ENCODE results near the gene GPHA2. TPM values are rescaled to one million over a fixed set of nuclear protein-coding genes. Genes with fewer than 3 reads are reported as not detected.

GPHA2 gene
- total RNA-seq, 2 experiments from 2014 or later: not detected

DNA sequence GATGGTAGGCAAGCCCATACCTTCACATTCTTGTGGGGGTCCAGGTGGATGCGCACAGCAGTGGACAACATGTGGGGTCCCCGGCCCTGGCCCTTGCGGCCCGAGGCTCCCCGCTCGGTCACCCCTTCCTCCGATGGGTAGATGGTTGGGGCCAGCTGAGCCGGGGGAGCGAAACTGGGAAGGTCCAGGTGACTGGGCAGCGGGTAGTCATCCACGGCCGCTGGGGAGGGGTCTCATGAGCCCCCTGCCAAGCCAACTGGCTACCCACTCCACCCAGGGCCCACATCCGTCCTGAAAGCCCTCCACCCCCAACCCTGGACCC is 29.4 kb downstream of the GPHA2 start:
- Mint-ChIP-seq H3K4me1 (ENCODE audit: low read depth) (no peaks in the 10 kb centered on the region), H3K9me3 (ENCODE audit: insufficient read depth) (no peaks in the 10 kb centered on the region), H3K27me3 (ENCODE audit: low read depth) (no peaks in the 10 kb centered on the region), H3K4me3 (no peak overlapping the region), H3K36me3 (ENCODE audit: low read depth) (peaks cover 11% of the 10 kb centered on the region), H3K27ac (no peak overlapping the region)
- ChIA-PET POLR2A (interaction anchor here (0.6 kb wide), 1 partner anchor 566 kb away, joined by 3 read pairs; the partner anchor contains the start of gene CCDC88B), CTCF (interaction anchor here (0.9 kb wide), 1 partner anchor 9 kb away, joined by 3 read pairs; no protein-coding TSS in a partner anchor)
- ATAC-seq: no peak
- no peak for DNase-seq

- POLR2A ChIA-PET: interaction anchor here (1.0 kb wide), 1 partner anchor 29 kb away, joined by 3 read pairs; no protein-coding TSS in a partner anchor
- CTCF ChIA-PET: interaction anchor here (0.9 kb wide), 1 partner anchor 8 kb away, joined by 3 read pairs; no protein-coding TSS in a partner anchor
- Mint-ChIP-seq H3K9me3 (ENCODE audit: insufficient read depth) (no peaks in the 10 kb centered on the region), H3K4me3 (no peak overlapping the region), H3K27me3 (ENCODE audit: low read depth) (no peaks in the 10 kb centered on the region), H3K27ac (no peak overlapping the region), H3K4me1 (ENCODE audit: low read depth) (no peaks in the 10 kb centered on the region), H3K36me3 (ENCODE audit: low read depth) (peaks cover 12% of the 10 kb centered on the region)
- DNase-seq: no peak
- ATAC-seq: no peak
Observed at GRCh38 chr11:64905516-64906313, 30.0 kb downstream of the GPHA2 start.

DNA sequence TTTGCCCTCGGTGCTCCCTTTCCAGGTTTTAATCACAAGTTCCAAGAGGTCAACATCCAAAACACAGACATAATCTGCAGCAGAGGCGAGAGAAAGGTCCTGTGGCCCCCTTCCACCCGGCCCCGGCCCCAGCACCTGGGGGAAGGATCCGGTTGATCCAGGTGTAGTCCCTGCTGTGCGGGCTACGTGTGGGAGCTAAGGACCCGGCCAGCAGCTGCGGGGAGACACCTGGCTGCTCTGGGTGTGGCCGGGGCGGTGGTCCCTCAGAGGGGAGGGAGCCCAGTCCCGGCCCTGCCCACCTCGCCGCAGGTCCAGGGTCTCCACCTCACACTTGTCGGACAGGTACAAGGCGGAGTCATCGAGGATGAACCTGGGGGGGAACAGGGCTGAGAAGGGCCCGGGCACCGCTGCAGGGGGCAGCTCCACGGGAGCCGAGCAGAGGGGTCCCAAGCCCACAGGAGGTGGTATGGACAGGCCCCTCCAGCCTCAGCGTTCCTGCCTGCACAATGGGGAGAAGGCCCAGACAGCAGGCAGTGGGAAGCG is 32.3 kb downstream of the GPHA2 start:
- H3K4me3 Mint-ChIP-seq: no peak overlapping the region
- H3K36me3 Mint-ChIP-seq (ENCODE audit: low read depth): peaks cover 19% of the 10 kb centered on the region
- DNase-seq (no peak), ATAC-seq (no peak)
- peaks cover 5% of the 10 kb centered on the region for H3K4me1 Mint-ChIP-seq (ENCODE audit: low read depth)
- ChIA-PET CTCF (interaction anchor here (0.6 to 1.4 kb wide), 2 partner anchors 55 to 131 kb away, joined by 3 read pairs; no protein-coding TSS in a partner anchor), POLR2A (no interaction called here)
- no peak overlapping the region for H3K27ac Mint-ChIP-seq
- no peaks in the 10 kb centered on the region for H3K9me3 Mint-ChIP-seq (ENCODE audit: insufficient read depth)
- no peaks in the 10 kb centered on the region for H3K27me3 Mint-ChIP-seq (ENCODE audit: low read depth)

DNA sequence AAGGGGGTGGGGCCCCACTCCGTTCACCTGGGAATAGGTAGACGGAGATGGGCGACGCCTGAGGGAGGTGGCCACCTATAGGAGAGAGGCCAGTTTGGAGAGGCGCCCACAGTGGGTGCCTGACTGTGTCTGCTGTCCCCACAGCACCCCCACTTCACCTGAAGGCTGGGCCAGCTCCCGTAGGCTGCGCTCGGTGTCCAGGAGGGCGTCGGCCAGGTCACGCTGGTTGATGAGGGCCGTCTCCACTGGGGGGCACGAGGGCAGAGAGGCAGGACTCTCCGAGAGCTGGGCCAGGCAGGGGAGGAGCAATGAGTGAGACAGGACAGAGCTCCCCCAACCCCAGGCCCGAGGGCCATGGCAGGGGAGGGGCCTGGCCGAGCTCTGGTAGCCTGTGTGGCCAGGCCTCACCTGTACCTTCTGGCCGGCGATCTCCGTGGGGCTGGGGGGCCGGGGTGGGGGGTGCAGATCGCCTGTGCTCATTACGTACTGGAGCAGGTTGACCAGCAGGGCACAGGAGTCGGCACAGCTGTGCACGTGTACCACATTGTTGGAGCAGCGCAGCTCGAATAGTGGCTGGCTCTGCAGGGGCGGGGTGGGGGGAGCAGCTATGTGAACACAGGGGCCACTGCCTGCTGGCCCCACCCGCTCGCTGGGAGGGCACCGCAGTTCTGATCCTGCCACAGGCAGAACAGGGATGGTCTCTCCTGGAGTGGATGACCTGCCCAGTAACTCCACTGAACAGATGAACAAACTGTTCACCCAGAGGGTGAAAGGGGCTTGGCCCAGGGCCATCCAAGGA is 33.4 kb downstream of the GPHA2 start:
- no peak for DNase-seq
- H3K27ac Mint-ChIP-seq: no peak overlapping the region
- peaks cover 21% of the 10 kb centered on the region for H3K36me3 Mint-ChIP-seq (ENCODE audit: low read depth)
- CTCF ChIA-PET: no interaction called here
- no peak for ATAC-seq
- no peak overlapping the region for H3K4me3 Mint-ChIP-seq
- H3K27me3 Mint-ChIP-seq (ENCODE audit: low read depth): no peaks in the 10 kb centered on the region
- POLR2A ChIA-PET: no interaction called here
- H3K4me1 Mint-ChIP-seq (ENCODE audit: low read depth): peaks cover 5% of the 10 kb centered on the region
- H3K9me3 Mint-ChIP-seq (ENCODE audit: insufficient read depth): no peaks in the 10 kb centered on the region

DNA sequence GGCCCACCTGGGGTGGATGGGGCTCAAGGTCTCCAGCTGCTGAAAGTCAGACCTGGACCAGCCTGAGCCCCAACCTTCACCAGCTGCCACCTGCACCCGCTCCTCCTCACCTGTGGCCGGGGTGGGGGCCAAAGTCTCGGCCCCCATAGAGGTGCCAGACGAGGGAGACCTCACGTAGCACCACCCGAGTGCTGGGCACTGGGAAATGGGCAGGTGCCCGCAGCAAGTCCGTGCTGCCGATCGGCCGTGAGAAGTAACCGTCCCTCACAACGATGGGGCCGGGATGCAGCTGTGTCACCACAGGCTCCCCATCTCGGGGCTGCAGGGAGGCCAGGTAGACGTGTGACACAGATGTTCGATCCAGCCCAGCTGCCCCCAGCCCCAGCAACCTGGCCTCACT is 34.9 kb downstream of the GPHA2 start:
- ChIA-PET CTCF (interaction anchor here (15.3 kb wide), 1 partner anchor 48 kb away, joined by 491 read pairs; the partner anchor contains the start of gene CDC42BPG), POLR2A (interaction anchor here (0.6 to 1.5 kb wide), 3 partner anchors 52 to 221 kb away, joined by 3 read pairs; partner anchors contain the start of genes FAU and MRPL49)
- Mint-ChIP-seq H3K4me1 (ENCODE audit: low read depth) (peaks cover 5% of the 10 kb centered on the region), H3K27me3 (ENCODE audit: low read depth) (no peaks in the 10 kb centered on the region), H3K36me3 (ENCODE audit: low read depth) (peaks cover 21% of the 10 kb centered on the region), H3K27ac (no peak overlapping the region), H3K4me3 (no peak overlapping the region), H3K9me3 (ENCODE audit: insufficient read depth) (no peaks in the 10 kb centered on the region)
- no peak for DNase-seq
- ATAC-seq: no peak

DNA sequence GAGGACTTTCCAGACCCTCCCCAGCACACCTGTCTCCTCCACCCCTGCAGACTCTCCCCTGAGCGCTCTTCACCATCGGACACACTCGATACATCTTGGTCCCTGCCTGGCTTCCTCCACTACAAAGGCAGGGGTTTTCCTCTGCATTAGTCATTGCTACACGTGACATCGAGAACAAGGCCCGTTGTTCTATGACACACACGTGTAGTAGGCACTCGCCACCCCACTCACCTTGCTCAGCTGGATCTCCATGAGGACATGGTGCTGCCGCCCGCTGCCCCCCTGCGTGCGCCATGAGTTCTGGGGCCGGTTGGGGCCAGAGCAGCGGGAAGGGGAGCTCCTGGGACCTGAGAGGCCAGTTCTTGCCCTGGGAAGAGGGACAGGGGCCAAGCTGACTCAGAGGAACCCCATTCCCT is 35.4 kb downstream of the GPHA2 start:
- CTCF ChIA-PET: interaction anchor here (15.3 kb wide), 1 partner anchor 48 kb away, joined by 491 read pairs; the partner anchor contains the start of gene CDC42BPG
- Mint-ChIP-seq H3K4me1 (ENCODE audit: low read depth) (peaks cover 5% of the 10 kb centered on the region), H3K4me3 (no peak overlapping the region), H3K9me3 (ENCODE audit: insufficient read depth) (no peaks in the 10 kb centered on the region), H3K27ac (peak overlapping the region; percentile 67), H3K36me3 (ENCODE audit: low read depth) (peaks cover 19% of the 10 kb centered on the region), H3K27me3 (ENCODE audit: low read depth) (no peaks in the 10 kb centered on the region)
- peak; percentile 55 for DNase-seq
- peak; percentile 80 for ATAC-seq
- POLR2A ChIA-PET: interaction anchor here (0.6 to 1.5 kb wide), 4 partner anchors 50 to 222 kb away, joined by 3 read pairs; partner anchors contain the start of genes FAU and MRPL49

- Mint-ChIP-seq H3K9me3 (ENCODE audit: insufficient read depth) (no peaks in the 10 kb centered on the region), H3K36me3 (ENCODE audit: low read depth) (peaks cover 20% of the 10 kb centered on the region), H3K4me1 (ENCODE audit: low read depth) (peaks cover 11% of the 10 kb centered on the region), H3K27ac (no peak overlapping the region), H3K4me3 (no peak overlapping the region), H3K27me3 (ENCODE audit: low read depth) (no peaks in the 10 kb centered on the region)
- no peak for DNase-seq
- ChIA-PET POLR2A (no interaction called here), CTCF (interaction anchor here (1.4 to 15.3 kb wide), 3 partner anchors 9 to 46 kb away, joined by 3 to 491 read pairs (median 10); partner anchors contain the start of gene CDC42BPG)
- no peak for ATAC-seq
Observed at GRCh38 chr11:64898541-64898940, 37.2 kb downstream of the GPHA2 start.

- POLR2A ChIA-PET: no interaction called here
- ATAC-seq: no peak
- H3K27ac Mint-ChIP-seq: no peak overlapping the region
Observed at GRCh38 chr11:64898076-64898445, 37.6 kb downstream of the GPHA2 start.

DNA sequence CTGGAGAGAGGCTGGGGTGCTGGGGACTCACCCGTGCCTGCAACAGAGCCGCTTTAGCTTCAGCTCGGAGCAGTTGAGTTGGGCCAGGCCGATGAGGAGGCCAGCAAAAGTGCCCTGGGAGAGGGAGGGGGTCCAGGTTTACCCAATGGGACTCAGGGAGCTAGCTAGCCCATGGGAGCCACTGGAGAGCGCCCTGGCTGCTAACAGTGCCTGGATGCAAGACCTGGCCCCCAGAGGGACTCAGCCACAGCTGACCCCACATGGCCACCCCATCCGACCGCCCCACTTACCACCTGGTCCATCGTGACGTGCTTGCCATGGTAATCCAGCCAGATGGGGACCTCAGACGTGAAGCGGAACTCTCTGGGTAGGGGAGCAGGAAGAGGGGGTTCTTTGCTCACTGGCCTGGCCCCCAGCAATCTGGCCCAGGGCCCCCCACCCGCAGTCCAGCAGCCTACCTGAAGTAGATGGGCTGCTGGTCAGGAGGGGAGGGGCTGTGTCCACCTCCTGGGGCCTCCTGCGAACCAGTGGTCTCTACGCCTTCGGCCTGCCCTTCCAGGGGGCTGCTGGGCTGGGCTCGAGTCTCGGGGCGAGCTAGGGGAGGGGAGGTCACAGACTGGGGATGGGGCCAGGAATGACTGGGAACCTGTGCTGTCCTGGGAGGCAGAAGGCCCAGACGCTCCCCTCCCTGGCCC is 38.2 kb downstream of the GPHA2 start:
- ChIA-PET CTCF (interaction anchor here (1.3 to 15.3 kb wide), 3 partner anchors 9 to 45 kb away, joined by 3 to 491 read pairs (median 10); partner anchors contain the start of gene CDC42BPG), POLR2A (no interaction called here)
- Mint-ChIP-seq H3K27ac (no peak overlapping the region), H3K4me1 (ENCODE audit: low read depth) (peaks cover 11% of the 10 kb centered on the region), H3K4me3 (no peak overlapping the region), H3K9me3 (ENCODE audit: insufficient read depth) (no peaks in the 10 kb centered on the region), H3K27me3 (ENCODE audit: low read depth) (no peaks in the 10 kb centered on the region), H3K36me3 (ENCODE audit: low read depth) (peaks cover 20% of the 10 kb centered on the region)
- ATAC-seq: no peak
- no peak for DNase-seq

More at GRCh38 chr11:64898076-64898445, 37.6 kb downstream of the GPHA2 start:
- CTCF ChIA-PET: interaction anchor here (1.3 to 15.3 kb wide), 4 partner anchors 8 to 45 kb away, joined by 3 to 491 read pairs (median 6); partner anchors contain the start of gene CDC42BPG
- H3K36me3 Mint-ChIP-seq (ENCODE audit: low read depth): peaks cover 20% of the 10 kb centered on the region
- H3K4me1 Mint-ChIP-seq (ENCODE audit: low read depth): peaks cover 11% of the 10 kb centered on the region
- no peaks in the 10 kb centered on the region for H3K27me3 Mint-ChIP-seq (ENCODE audit: low read depth)
- no peaks in the 10 kb centered on the region for H3K9me3 Mint-ChIP-seq (ENCODE audit: insufficient read depth)
- H3K4me3 Mint-ChIP-seq: no peak overlapping the region
- no peak for DNase-seq

DNA sequence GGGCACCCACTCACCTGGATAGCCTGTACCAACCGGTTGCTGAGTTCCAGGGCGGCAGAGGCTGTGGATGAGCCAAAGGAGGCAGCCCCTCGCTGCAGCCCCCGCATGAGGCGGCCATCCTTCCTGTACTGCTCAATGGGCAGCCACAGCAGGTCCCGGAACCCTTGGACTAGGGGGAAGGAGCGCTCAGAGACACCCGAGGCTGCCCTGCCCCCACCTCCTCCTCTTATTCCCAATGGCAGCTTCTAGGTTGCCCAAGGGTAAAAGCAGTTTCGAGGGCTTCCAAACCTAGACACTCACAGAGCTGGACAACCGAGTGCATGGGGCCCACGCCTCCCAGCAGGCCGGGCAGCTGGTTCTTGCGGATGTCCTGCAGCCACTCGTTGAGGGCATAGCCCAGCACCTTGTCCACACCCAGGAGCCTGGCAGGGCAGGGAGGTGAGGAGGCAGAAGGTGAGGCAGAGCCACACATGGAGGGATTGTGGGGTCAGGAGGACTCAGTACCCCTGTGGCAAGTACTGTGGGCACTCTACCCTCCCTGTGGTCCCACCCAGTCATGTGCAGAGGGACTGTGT is 39.2 kb downstream of the GPHA2 start:
- ChIA-PET CTCF (interaction anchor here (2.9 to 15.3 kb wide), 2 partner anchors 9 to 44 kb away, joined by 10 to 491 read pairs; partner anchors contain the start of gene CDC42BPG), POLR2A (no interaction called here)
- Mint-ChIP-seq H3K36me3 (ENCODE audit: low read depth) (peaks cover 17% of the 10 kb centered on the region), H3K27me3 (ENCODE audit: low read depth) (no peaks in the 10 kb centered on the region), H3K4me1 (ENCODE audit: low read depth) (peaks cover 11% of the 10 kb centered on the region), H3K4me3 (no peak overlapping the region), H3K27ac (no peak overlapping the region), H3K9me3 (ENCODE audit: insufficient read depth) (no peaks in the 10 kb centered on the region)
- DNase-seq (no peak), ATAC-seq (no peak)
